Esophagus squamous epithelium (tissue), 4 donors: ENCODE measurements around the gene GZMM.

ENCODE experiments used
- POLR2A ChIP-seq, 4 donors: fragments of 450-650 bp; IDR thresholded peaks; one replicate each; pipeline ENCODE4 v1.6.1; 2017; ENCODE audit warnings: antibody characterized with exemption in 4 of 4, mild to moderate bottlenecking in 4 of 4, moderate library complexity in 3 of 4
- TF ChIP-seq, protein P1 (sequence below), 6 experiments: fragments of 450-650 bp in 4 of 6; fragments of 200-600 bp in 2 of 6; sonication (generic) in 2 of 6; IDR thresholded peaks; one replicate each; pipeline ENCODE4 v1.5.1; 2016 to 2019; ENCODE audit warnings: antibody characterized with exemption in 6 of 6, mild to moderate bottlenecking in 4 of 6, moderate library complexity in 4 of 6

DNA sequence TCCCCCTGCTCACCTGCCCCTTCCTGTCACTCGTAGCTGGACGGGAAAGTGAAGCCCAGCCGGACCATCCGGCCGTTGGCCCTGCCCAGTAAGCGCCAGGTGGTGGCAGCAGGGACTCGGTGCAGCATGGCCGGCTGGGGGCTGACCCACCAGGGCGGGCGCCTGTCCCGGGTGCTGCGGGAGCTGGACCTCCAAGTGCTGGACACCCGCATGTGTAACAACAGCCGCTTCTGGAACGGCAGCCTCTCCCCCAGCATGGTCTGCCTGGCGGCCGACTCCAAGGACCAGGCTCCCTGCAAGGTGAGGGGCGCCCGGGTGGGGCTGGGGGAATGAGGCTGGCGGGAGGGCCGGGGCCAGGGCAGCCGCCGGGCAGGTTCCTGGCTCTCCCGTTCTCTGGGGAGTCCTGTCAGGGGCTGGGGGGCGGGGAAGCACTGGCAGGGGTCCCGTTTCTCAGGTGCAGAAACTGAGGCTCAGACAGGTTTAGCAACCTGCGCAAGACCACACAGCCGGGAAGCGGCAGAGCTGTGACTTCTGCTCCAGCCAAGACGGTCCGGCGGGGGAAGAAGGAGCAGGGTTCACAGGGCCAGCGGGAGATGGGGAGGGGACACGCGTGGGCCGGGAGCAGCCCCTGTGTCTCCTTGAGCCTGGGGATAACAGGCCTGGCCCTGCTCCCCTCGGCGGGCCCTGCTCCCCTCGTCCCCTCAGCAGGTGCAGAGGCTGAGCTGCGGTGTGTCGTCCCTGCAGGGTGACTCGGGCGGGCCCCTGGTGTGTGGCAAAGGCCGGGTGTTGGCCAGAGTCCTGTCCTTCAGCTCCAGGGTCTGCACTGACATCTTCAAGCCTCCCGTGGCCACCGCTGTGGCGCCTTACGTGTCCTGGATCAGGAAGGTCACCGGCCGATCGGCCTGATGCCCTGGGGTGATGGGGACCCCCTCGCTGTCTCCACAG is 5.3 kb downstream of the GZMM start:
- TF ChIP-seq, protein P1, sequence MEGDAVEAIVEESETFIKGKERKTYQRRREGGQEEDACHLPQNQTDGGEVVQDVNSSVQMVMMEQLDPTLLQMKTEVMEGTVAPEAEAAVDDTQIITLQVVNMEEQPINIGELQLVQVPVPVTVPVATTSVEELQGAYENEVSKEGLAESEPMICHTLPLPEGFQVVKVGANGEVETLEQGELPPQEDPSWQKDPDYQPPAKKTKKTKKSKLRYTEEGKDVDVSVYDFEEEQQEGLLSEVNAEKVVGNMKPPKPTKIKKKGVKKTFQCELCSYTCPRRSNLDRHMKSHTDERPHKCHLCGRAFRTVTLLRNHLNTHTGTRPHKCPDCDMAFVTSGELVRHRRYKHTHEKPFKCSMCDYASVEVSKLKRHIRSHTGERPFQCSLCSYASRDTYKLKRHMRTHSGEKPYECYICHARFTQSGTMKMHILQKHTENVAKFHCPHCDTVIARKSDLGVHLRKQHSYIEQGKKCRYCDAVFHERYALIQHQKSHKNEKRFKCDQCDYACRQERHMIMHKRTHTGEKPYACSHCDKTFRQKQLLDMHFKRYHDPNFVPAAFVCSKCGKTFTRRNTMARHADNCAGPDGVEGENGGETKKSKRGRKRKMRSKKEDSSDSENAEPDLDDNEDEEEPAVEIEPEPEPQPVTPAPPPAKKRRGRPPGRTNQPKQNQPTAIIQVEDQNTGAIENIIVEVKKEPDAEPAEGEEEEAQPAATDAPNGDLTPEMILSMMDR (IDR thresholded peaks at IDR 0.05): no peak
- no peak for TF ChIP-seq POLR2A (IDR thresholded peaks at IDR 0.05)
